DMS114 treated with DMSO at 0.1 percent for 48 hours (cell line): ENCODE data around the gene NECTIN1.

Source experiments
- DNase-seq: peaks from one replicate; lab custom pipeline; 2025; ENCODE audit not compliant: unreplicated experiment; lab: John Stamatoyannopoulos, UW

NECTIN1 gene

DNA sequence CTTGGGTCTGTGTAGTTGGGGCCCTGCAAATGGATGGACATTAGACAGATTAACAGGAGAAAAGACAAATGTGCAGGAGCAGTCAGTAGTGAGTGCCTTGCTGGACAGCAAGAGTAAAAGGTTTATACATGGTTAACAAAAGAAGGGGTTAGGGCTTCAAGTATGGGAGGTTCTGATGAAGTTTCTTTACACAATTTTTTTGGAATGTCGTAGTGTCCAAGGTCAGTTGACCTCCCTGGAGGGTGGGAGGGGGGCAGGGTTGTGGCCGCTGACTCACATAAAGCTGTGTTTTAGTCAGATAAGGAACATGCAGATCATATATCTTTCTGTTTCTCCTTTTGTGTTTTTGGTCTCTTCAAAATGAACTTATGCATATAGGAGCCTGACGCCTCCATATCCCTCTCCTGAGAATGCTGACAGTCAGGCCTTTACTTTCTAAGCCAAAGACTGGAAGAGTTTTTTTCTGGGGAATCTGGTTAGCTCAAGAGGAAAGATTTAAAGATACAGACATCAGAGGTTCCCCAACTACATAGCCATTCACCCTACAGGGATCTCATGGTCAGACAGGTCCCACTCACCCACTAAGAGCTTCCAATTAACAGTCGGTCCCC is 134.3 kb downstream of the NECTIN1 start:
- DNase-seq, result no peak

DNA sequence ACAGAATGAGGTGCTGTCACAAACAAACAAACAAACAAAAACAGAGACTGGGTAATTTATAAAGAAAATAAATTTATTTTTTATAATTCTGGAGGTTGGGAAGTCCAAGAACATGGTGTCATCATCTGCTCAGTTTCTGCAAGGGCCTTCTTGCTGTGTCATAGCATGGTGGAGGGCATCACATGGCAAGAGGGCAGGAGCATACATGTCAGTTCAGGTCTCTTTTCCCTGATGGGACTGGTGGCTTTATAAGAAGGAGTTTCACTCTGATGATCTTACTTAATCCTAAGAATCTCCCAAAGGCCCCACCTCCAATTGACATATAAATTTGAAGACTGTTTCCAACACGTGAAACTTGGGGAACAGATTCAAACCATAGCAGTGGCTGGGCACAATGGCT is 135.7 kb downstream of the NECTIN1 start:
- DNase-seq, result no peak

DNA sequence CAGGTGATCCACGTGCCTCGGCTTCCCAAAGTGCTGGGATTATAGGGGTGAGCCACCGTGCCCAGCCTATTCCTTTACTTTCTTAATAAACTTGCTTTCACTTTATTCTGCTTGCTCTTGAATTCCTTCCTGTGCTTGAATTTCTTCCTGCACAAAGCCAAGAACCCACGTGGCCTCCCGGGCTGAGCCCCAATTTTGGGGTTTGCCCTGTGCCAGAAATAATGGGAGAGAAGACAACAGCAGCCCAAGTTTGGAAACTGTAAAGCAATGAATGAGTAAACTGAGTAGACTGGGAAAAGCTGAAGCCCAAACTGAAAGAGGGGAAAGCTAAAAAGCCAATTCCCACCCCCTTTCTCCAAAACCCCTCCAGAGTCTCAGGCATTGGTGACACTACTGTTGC is 136.4 kb downstream of the NECTIN1 start:
- no peak for DNase-seq

DNA sequence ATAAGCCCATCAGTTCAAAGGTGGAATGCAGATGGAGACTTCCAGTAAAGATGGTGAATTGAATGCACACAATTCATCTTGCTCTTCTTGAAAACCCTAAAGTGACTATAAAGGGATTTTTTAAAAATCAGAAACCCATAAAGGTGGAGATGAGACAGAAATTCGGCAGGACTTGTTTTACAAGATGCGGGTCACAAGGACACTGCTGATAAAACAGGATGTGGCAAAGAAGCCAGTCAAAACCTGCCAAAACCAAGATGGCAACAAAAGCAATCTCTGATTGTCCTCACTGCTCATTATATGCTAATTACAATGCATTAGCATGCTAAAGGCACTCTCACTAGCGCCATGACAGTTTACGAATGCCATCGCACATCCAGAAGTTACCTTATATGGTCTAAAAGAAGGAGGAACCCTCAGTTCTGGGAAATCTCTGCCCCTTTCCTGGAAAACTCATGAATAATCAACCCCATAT is 137.1 kb downstream of the NECTIN1 start:
- DNase-seq, result no peak

DNA sequence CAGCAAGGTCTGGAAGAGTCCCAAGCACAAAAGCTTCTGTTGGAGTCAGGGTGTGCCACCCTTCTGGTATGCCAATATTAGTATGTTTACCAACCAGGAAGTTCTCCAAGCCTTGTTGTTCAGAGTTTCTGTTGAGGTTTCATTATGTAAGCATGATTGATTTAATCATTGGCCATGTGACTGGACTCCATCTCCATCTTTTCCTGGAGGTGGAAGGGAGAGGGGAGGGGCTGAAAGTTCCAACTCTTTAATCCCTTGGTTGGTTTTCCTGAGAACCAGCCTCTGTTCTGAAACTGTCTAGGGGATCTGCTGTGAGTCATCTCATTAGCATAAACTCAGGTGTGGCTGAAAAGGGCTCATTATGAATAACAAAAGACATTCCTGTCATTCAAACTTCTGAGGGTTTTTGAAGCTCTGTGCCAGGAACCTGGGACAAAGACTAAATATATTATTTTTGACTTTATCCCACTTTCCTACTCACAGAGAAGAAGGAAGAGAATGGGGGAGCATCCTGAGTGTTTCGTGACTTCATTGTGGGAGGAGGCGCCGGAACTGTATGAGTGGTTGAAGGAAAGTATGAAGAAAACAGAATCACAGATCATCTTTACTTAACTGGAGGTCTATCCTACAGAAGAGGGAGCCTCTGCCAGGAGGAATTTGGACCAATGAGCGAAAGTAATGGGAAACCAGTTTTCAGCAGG is 138.2 kb downstream of the NECTIN1 start:
- DNase-seq, result no peak

DNA sequence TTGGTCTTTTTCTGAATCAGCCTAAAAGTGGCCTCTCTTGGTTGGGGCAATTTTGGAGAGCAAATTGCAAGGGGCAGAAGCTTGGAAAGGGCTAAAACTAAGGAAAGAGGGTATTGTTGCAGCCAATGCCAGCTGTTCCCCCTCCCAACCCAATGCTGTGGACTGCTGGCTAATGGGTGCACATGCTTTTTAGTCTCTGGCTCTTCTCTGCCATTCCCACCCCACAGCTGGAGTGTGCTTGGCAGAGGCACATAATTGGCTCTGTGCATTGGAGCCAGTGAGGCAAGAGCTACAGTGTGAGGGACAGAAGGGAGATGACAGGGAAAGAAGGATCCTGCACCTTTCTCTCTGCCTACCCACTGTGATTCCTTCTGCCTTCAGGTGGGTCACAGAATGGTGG is 140.0 kb downstream of the NECTIN1 start:
- no peak for DNase-seq
